ENCODE results near the gene ZNF362.

ZNF362 gene

DNA sequence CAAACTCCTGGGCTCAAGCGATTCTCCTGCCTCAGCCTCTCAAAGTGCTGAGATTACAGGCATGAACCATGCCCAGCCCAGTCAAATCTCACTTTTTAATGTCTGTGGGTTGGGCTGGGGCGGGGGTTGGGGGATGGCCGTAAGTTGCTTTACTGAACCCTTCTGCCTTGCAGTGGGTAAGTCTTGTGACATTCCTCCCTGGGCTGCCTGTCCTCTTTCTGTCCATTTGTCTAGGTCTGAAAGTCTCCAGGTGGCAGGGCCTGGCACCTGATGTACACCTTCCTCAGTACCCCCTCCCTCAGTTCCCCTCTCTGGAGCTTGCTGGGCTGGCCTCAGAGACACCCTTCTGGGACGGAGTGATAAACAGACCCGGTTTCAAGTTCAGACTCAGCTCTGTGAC, 13.3 kb downstream of the ZNF362 start:
- no peak for DNase-seq

- no peak for DNase-seq
Measured at GRCh38 chr1:33270379-33270778, 14.1 kb downstream of the ZNF362 start.

DNA sequence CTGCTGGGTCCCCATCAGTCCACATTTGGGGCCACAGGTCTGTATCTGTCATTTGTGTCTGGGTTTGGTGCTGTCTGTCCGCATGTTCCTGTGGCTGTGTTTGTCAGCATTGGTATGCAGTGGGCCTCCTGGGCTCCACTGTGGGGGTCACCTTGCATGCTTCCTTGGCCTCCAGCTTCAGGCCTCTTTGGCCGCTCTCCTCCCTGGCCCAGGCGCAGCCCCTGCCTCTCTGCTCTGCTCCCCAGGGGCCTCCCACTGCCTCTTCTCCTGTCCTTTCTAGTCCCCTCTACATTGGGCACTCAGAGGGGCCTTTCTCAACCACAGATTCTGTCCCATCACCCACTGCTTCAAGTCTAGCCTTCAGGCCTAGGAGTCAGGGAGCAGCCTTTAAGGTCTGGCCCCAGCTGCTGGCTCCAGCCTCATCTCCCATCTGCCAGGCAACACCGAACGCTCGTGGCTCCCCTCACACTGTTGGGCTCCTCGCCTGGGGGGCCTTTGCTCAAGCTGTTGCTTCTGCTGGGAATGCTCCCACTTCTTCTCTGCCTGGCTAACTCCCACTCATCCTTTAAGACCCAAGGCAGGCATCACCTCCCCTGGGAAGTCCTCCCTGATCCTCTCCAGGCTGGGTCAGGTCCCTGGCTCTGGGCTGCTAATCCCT, 14.6 kb downstream of the ZNF362 start:
- DNase-seq = no peak

- no peak for DNase-seq
Measured at GRCh38 chr1:33271666-33272505, 15.6 kb downstream of the ZNF362 start.

- DNase-seq = no peak
Measured at GRCh38 chr1:33272509-33272908, 16.2 kb downstream of the ZNF362 start.

DNA sequence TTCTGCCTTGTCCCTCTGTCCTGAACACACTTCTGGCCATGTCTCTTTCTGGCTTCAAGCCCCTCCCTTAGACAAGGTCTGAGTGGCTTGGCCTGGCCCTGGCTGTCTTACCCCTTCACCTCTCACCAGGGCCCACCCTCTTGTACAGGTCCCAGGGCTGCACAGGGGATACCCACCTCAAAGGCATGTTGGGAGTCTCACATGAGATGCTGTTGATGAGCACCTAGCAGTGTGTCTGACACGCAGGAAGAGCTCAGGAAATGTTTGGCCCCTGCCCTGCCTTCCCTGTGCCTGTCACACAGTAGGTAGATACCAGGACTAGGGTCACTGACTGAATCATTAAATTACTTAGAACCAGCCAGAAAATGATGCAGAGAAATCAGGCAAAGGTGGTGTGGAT, 16.6 kb downstream of the ZNF362 start:
- no peak for DNase-seq

GRCh38 chr1:33273406-33273805, 17.1 kb downstream of the ZNF362 start:
- DNase-seq = no peak

DNA sequence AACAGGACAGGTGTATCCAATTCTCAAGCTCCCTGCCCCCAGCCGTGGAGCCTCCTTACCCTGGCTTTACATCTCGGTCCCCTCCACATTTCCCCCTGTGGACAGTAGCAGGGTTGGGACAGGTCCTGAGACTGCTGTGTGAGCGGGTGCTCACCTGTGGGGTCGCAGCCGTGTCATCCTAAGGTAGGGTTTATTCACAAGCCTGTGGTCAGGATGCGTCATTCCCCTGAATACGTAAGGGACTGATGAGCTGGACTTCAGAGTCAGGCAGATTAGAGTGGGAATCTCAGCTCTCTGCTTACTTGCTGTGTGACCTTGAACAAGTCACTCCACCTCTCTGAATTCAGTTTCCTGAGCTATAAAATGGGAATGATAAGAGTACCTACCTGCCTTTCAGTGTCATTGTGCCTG, 17.7 kb downstream of the ZNF362 start:
- DNase-seq = no peak

- no peak for DNase-seq
Measured at GRCh38 chr1:33274446-33274845, 18.2 kb downstream of the ZNF362 start.

DNA sequence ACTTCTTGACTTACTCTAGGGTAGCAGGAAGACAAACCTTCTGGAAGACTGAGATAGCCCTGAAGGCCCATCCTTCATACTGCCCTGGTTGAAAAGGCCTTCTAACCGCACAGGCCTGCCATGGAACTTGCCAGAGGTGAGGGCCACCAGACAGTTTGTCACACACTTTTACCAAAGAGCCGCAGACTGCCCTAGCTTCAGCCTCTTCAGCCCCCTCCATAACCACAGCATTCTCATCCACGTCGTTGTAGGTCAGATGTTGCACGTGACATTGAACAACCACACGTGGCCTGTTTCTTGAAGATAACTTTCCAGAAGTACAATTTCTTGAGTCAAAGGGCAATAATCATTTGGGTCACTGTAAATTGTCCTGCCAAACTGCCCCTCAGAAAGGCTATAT, 18.9 kb downstream of the ZNF362 start:
- DNase-seq = no peak

- DNase-seq = no peak
Measured at GRCh38 chr1:33275706-33276572, 19.6 kb downstream of the ZNF362 start.

GRCh38 chr1:33276573-33277298, 20.4 kb downstream of the ZNF362 start:
- no peak for DNase-seq

DNA sequence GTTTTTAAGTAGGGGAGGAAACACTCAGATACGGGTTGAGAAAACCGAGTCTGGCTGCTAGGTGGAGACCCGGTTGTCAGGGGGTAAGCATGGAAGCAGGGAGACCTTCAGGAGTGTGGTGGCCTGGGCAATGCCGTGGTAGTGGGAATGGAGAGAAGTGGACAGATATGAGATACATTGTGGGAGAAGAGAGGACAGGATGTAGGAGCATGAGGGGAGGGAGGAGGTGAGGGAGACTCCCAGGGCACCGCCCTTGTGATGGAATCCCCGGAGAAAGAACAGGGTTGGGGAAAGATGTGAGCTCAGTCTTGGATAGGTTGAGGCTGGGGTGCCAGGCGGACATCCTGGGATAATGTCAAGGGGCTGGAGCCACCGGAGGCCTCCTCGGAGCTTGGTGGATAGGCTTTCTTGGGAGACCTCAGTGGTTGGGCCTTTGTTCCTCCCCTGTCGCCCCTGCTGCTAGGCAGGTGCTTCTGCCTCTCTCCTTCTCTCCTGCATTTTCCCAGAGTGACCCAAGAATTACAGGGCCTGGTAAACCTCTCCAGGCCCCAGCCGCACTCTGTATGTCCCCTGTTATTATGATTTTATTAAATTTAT, 21.3 kb downstream of the ZNF362 start:
- no peak for DNase-seq

DNA sequence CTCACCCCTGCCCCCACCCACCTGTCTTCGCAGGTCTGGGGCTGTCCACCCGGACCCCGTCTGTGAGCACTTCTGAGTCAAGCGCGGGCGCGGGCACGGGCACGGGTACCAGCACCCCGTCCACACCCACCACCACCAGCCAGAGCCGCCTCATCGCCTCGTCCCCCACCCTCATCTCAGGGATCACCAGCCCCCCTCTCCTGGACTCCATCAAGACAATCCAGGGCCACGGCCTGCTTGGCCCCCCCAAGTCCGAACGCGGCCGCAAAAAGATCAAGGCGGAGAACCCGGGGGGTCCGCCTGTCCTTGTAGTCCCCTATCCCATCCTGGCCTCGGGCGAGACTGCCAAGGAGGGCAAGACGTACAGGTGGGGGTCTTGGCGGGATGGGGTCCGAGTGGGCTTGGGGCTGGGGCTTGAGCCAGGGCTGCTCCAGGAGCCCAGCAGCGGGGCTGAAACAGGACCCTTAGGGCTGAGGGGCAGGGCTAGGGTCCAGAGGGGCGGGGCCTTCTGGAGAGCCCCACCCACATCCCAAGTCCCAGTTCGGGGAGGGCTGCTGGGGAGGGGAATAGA, 23.9 kb downstream of the ZNF362 start:
- DNase-seq = no peak

- DNase-seq = no peak
Measured at GRCh38 chr1:33281554-33282303, 25.4 kb downstream of the ZNF362 start.

- DNase-seq = peak; percentile 13
Measured at GRCh38 chr1:33282791-33283190, 26.5 kb downstream of the ZNF362 start.

GRCh38 chr1:33284049-33284448, 27.8 kb downstream of the ZNF362 start:
- no peak for DNase-seq

DNA sequence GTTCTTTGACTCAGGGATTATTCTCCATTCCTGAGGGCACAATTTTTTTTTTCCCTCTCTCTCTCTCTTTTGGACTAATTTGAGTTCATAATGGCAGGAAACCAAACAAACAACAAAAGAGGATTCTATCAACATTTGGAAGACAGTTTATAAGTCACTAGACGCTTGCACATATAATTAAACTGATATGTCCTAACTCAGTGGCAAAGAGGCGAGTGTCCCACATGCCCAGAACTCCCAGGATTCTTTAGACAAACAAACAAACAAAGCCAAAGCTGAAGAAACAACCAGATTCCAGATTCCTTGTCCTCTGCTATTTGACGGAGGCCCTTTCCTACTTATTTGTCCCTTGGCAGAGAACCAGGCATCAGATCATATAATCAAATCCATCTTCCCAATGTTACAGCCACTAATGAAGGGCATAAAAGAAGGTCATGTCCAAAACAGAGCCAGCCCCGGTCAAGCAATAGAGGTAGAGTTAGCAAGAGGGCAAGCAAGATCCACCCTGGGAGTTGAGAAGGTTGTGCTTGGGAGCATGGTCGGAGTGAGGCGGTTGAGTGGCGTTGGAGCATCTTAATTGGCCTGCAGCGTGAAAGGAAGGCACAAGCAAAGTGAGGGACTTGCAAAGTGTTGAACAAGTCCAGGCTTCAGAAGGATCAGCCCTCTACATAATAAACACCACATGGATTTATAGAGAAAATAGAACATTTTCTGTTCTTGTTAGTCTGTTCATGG, 30.3 kb downstream of the ZNF362 start:
- no peak for DNase-seq

- no peak for DNase-seq
Measured at GRCh38 chr1:33287317-33287716, 31.0 kb downstream of the ZNF362 start.
